Stimulated activated CD4-positive, alpha-beta T cell treated with anti-CD3 and anti-CD28 coated beads, TNF-alpha, amount 100 ng/mL, for 24 hours (primary cell): ENCODE data around the gene XKR7.

Experiments
- DNase-seq, 3 experiments: peaks; one replicate each; pipeline ENCODE4 v3.0.0-alpha.2; 2020; ENCODE audit warnings: low read depth in 3 of 3

XKR7 gene

DNA sequence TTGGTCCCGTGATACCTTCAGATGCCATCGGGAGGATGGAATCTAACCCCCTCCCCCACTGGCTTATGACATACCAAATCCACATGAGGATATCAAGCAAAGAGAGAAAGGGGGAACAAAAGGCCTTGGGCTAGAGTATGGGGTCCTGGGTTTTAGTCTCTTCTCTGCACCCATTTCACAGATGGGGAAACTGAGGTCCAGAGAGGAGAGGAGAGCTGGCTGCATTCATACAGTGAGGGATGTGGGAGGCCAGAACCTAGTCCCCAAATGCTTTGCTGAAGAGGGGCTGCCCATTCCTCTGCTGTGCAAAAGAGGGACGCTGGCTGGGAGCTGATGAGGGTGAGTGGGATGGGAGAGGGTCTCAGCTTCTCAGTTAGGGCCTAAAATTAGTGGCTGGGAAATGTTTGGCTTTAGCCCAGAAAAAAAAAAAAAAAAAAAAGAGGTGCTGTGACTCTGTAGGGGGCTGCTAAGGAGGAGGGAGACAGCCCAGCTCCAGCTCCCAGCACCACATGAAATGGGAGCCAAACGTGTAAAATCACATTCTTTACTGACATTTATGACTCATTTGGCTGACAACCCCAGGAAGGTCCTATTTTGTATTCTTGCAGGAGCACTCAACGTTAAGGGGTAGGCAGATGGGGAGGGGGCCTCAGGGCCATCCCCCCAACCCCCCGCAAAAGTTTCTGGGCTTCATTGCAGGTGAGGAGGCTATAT lies 11.9 kb downstream of the XKR7 start:
- no peak for DNase-seq

DNA sequence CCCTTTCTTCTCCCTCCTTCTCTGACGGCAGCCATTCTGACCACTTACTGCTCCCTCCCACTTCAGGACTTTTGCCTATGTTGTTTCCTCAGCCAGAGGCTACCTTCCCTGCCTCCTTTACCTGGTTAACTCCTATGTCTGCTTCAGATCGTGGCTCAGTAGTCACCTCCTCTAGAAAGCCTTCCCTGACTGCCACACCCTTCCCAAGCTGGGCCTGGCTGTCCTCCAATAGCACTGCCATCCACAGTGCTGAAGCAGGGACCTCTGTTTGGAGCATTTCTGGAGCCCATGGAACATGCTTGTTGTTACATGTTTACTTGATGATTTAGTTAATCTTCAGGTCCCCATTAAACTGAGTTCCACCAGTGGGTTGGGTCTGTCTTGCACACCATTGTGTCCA lies 13.8 kb downstream of the XKR7 start:
- no peak for DNase-seq

DNA sequence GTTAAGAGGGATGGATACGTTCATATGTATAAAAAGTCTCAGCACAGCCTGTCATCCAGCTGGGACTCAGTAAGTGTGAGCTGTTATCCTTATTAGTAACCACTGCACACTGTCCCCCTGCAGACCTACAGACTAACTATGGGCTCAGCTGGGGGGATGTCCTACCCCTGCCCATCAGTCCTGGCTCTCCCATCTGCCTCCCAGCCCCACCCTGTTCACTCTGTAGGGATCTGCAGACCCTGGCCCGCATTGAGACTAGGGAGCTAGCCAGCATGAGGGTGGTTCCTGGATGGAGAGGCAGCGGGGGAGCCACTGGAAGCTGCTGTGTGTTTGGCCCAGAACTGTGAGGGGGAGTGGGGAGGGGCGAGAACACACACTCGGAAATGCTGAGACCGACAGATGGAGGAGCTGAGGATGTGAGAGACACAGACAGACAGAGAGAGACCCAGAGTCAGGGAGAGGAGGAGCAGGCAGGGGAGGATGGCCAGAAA lies 17.1 kb downstream of the XKR7 start:
- no peak for DNase-seq

DNA sequence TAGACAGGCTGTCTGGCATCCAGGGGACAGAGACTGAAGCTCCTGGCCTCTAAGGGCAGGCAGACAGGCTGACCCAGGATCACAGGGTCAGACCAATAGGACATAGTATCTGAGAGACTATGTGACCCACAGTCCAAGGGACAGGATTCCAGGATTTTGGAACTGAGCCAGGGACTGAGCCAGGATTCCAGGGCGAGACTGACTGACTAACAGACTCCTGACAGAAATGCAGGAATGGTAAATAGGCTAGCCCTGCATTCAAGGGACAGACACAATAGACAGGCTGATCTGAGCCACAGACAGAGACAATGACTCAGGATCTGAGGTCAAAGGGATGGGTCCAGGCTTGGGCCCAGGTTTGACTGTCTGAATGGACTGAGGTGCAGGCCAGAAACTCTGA lies 19.8 kb downstream of the XKR7 start:
- no peak for DNase-seq

DNA sequence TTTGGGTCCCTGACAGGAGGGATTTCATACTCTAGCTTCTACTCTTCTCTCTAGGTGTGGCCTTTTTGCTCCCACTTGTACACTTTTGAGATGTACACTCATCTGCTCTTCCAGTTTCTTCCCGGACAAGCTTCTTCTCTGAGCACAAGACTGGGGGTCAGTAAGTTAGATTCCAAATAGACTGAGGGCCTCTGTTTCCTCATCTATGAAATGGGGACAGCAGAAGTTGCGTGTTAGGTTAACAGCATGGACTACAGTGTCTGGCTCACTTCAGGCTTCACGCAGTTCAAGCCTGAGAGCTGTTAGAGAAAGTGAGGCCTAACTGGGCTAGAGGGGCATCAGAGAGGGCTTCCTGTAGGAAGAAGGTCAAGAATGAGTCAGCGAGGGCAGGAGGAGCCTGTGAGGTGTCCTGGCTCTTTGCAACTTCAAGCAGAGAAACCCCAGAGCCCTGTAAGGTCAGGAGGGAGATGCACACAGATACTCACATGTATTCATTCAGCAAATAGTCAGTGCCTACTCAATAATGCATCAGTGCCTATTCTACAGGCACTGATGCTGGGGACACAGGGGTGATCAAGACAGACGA lies 20.6 kb downstream of the XKR7 start:
- no peak for DNase-seq

DNA sequence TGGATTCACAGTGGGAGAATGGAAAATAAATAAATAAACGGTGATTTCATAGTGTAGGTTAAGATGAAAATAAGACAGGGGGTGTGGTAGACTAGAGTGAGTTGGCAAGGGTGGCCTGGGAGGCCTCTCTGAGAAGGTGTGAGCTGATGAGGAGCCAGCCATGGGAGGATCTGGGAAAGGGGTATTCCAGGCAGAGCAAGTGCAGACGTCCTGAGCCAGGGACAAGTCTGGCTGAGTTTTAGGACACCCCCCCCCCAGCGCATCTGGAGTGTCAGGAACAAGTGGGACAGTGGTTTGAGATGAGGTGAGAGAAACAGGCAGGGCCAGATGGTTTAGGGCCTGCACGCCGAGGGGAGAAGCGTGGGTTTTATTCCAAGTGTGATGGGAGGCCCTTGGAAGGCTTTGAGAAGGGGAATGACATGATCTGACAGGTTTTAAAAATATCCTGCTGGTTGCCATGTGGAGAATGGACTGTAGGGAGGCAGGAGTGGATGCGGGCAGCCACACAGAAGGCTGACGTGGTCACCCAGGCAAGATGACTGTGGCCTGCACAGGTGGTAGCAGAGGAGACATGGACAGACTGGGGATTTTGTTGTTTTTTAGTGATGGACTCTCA lies 21.2 kb downstream of the XKR7 start:
- no peak for DNase-seq

DNA sequence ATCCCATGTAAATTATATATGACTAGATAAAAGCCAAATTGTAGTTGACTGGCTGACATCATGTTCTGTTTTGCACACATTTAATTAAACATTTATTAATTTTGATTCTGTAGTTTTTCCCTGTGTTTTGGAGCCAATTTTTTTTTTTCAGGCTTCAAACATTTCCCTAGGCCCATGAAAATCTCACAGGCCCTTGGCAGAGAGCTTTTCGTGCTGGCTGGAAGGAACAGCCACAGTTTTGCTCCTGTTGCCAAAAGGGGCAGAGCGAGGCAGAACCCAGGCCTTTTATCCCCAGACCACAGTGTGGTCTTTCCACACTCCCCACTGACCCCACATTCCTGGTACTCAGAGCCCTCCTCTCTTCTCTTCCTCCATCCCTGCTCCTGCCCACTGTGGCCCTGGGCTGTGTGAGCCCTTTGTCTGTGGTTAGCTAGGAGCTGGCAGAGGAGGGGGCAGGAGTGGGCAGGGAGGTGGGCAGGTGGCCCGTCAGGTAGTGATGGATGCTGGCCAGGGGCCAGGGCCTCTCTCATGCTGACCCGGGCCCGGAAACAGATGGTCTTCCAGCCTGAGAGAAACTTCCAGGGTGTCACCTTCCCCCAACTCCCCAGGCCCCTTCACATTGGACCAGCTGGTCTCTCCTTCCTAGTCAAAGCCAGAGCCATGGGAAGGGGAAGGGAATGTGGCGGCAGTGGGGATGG lies 22.8 kb downstream of the XKR7 start:
- DNase-seq, result no peak

DNA sequence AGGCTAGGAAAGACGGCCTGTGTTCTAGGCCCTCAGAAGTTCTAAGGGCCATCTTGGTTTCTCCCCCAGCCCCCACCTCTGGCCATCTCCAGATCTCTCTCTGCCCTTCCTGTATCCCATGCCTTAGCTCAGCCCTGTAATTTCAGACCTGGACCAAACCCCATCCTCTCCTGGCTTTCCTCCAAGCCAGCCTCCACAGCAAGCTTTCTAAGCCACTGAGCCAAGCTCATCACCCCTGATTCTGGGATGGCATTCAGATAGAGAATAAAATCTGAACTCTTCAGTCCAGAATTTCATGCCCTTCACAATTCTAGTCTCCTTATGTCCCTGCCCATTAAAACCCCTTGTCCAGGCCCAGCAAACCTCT lies 23.4 kb downstream of the XKR7 start:
- no peak for DNase-seq

DNA sequence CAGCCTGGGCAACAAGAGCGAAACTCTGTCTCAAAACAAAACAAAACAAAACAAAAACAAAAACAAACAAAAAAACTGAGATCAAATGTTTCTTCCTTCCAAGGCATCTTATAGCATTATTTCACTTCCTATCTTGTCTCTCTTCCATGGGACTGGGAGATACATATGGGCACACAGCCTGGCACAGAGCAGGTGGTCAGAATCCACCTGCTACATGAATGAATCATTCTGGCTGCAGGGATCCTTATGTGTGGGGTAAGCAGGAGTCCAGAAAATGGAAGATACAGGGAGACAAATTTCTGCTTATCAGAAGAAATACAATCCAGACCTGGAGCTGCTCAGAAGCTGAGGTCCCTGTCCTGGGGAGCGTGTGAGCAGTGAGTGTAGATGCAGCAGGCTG lies 24.1 kb downstream of the XKR7 start:
- no peak for DNase-seq

DNA sequence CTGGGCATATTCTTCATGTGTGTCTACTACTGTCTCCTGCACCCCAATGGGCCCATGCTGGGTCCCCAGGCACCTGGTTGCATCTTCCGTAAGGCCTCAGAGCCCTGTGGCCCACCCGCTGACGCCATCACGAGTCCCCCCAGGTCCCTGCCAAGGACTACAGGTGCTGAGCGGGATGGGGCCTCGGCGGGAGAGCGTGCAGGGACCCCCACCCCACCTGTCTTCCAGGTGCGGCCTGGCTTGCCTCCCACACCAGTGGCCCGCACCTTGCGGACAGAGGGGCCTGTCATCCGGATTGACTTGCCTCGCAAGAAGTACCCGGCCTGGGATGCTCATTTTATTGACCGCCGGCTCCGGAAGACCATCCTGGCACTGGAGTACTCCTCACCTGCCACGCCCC lies 29.0 kb downstream of the XKR7 start:
- DNase-seq, result no peak

DNA sequence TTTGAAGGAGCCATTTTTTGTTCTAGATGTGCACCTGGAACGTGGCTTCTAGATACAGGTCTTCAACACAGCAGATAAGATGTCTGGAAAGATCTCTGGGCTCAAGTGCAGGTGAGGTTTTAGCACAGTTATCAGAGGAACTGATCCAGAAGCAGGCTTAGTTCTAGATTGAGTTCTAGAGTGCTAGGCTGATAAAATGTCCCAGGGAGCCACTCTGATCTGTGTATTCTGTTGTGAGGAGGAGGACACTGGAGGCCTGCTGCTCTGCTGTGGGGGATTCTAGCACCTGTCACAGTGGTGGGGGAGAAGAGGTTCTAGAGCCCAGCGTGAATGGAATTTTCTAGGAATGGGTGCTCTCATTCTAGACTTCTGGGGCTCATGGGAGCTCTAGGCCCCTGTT lies 30.3 kb downstream of the XKR7 start:
- DNase-seq, result no peak

DNA sequence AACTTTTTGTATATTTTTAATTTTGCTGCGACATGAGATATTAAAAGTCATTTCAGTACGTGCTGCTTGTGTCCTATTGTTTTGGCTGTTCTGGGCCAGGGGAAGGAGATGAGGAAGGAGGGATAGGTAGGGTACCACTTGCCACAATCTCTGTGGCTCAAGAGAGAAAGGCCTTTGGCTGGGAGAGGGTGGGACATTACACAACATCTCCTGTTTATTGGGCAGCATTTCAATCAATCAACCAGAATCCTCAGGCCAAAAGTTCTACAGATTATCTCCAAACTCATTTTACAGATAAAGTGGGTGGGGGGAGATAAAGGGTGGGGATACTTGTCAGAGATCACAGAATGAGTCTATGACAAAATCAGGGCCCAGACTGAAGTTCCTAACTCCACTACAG lies 35.4 kb downstream of the XKR7 start:
- no peak for DNase-seq

DNA sequence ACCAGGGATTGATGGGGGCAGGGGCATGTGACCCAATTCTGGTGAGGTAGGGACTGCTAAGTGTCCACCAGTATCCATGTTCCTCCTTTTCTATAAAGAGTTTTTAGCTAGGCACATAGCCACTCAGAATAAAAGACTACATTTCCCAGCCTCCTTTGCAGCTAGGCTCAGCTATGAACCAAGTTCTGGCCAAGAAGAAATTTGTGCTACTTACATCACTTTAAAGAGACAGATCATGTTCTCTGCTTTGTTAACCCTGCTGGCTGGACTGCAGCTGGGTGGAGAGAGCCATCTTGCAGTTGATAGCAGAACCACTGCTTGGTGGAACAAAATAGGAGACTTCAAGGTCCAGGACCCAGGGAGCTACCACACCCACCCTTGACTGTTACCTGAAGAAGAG lies 37.0 kb downstream of the XKR7 start:
- DNase-seq, result no peak

DNA sequence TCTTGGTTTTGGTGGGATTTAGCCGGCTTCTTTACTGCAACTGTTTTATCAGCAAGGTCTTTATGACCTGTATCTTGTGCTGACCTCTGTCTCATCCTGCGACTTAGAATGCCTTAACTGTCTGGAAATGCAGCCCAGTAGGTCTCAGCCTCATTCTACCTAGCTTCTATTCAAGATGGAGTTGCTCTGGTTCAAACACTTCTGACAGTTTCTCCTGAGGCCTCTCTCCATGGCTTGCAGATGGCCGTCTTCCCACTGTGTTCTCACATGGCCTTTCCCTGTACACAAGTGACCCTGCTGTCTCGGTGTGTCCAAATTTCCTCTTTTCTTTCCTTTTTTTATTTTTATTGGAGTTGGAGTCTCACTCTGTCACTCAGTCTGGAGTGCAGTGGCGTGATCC lies 38.1 kb downstream of the XKR7 start:
- no peak for DNase-seq

DNA sequence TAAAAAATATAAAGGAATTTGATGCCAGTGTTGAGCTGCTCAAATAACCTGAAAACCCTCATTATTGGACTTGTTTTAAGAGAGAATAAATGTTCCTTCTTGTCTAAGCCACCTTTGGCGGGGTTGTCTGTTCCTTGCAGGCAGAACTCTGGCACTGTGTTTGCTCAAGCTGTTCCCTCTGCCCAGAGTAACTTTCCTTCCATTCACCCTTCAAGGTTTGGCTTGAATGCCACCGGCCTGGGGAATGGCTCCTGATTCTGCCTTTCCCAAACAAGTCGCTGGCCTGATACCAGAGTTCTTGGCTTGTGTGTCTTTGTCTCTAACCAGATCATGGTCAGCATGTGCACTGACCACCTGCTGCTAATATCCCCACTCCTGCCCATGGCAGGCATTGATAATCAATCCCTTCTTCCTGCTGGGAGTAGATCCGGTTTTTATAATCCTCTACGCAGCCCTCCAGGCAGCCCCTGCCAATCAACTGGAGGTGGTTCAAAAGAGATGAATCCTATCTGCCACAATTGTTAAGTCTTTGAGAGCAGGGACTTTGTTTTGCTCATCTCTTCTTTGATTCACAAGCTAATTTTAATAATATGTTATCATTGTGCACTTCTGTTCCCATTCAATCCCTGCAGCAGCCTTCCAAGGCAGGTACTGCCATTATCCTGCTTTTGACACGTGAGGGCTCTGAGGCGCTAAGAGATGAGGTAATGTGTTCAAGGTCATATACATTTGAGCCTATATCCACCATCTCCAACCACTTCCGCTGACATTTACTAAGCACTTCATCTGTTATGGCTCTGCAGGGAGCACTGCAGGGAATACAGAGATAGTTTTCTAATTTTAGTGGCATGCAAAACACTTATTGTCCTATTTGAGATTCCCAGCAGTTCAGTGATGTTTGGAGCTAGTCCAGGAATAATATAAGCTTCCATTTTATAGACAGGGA lies 39.2 kb downstream of the XKR7 start:
- DNase-seq, result no peak

DNA sequence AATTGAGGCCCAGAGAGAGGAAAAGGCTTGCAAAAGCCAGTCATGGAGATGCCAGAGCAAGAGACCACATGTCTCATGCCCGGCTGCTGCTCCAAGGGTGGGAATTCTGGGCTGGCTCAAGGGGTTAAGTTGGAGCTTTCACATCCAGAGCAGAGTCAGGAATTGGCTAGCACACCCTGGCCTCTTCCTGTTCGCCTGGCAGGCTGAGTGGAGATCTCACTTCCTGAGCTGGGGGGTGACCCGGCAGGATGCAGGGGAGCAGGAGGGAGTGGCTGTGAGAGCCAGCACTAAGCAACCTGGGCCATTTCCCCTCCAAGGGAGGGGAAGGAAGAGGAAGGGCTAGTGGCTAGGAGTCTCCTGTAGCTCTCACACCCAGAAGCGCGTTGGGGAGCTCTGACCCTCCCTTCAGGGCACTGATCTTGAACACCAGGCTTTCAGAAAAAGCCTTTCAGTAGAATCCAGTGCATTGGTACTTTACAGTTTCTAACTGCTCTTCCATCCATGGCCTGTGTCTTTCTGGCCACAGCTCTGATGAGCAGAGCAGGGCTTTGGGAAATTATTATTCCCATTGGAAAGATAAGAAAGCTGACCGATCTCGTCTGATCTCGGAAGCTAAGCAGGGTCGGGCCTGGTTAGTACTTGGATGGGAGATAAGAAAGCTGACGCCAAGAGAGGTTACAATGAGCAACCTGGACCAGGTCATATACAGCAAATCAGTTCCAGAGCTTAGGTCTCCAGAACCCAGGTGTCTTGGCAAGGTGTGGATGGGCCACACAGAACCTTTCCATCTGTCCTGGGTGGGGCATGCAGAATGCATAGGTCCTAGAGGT lies 40.1 kb downstream of the XKR7 start:
- no peak for DNase-seq

DNA sequence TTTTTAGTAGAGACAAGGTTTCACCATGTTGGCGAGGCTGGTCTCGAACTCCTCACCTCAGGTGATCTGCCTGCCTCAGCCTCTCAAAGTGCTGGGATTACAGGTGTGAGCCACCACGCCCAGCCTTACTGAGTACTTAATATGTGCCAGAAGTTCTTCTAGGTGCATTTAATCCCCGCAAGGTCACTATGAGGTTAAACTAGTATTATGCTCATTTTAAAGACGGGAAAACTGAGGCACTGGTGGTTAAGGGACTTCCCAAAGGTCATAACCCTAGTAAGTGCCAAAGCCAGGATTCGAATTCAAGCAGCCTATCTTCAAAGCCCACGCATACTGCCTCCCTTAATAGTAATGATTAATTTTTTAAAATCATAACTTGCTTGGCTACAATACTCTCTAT lies 41.6 kb downstream of the XKR7 start:
- DNase-seq, result no peak

DNA sequence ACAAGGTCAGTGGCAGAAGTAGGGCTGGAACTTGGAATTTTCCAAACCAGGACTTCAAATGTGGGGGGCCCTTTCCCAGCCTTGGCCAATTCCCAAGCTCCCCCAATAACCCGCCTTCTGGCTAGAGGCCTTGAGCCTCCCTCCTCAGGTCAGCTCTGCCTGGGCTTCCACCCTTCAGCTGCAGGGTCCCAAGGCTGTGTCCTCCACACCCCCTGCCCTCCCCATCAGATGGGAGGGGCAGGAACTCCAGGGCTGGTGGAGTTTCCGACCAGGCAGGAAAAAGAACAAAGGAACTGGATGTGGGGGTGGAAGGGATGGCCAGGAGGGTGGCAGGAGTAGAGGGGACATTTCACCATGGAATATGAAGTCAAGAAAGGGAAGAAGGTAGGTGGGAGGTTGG lies 42.1 kb downstream of the XKR7 start, which contains the start of gene CCM2L:
TSS of gene CCM2L (plus strand) at position 338 of the 400 bp plus-strand sequence. CDS start at position 355, 17 bp downstream.
- no peak for DNase-seq

DNA sequence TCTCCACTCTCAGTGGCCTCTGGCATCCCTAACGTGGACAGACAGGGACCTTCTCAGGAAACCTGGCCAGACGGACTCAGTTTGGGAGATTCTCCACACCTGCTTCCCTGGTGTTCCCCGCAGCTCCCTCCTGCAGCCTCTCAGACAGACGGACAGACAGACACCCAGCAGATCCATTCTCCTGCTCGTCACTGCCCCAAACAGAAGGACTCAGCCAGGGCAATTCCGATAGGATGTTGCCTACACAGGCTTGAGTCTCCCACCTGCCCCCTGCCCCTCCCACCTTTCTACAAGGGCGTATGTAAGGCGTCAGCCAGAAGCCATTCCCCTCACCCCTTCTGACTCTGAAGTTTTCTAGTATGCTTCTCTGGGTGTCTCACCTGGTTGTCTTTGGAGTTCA lies 42.7 kb downstream of the XKR7 start:
- DNase-seq, result no peak

DNA sequence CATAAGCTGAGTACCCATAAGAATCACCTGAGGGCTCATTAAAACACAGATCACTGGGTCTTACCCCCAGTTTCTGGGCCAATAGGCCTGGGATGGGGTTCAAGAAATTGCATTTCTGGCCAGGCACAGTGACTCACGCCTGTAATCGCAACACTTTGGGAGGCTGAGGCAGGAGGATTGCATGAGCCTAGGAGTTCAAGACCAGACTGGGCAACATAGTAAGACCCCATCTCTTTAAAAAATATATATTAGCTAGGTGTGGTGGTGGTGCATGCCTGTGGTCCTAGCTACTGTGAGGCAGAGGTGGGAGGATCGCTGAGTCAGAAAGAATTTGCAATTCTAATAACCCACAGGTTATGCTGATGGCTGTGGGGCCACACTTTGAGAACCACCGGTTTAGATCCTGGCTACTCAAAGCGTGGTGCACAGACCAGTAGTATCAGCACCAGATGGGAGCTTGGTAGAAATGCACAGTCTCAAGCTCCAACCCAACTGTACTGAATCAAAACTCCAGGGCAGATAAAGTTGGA lies 44.3 kb downstream of the XKR7 start:
- DNase-seq, result no peak
